K562 (cell line): ENCODE data around the gene TMEM41B. TPM values are rescaled to one million over a fixed set of nuclear protein-coding genes. Genes with fewer than 3 reads are reported as not detected.

Experiments
- ARID1B ChIP-seq: fragments of 450-650 bp; IDR thresholded peaks from 2 replicates; pipeline ENCODE4 v1.6.1; 2016; ENCODE audit warnings: antibody characterized with exemption, mild to moderate bottlenecking, inconsistent platforms
- HES1 ChIP-seq: fragments of 450-650 bp; IDR thresholded peaks from 2 replicates; pipeline ENCODE4 v1.6.1; 2016; ENCODE audit warnings: low read depth, mild to moderate bottlenecking, moderate library complexity
- HOXB6 ChIP-seq: fragments of 250-450 bp; sonication (Bioruptor Pico); IDR thresholded peaks from 2 replicates; pipeline ENCODE4 v1.5.1; 2022; ENCODE audit warnings: mild to moderate bottlenecking, borderline replicate concordance
- MAFK ChIP-seq: IDR thresholded peaks from 2 replicates; pipeline ENCODE4 v1.6.1; 2011; ENCODE audit warnings: low read length, improper control_type of control experiment
- MTA1 ChIP-seq: fragments of 450-650 bp; IDR thresholded peaks from 2 replicates; pipeline ENCODE4 v1.6.1; 2017; ENCODE audit warnings: borderline replicate concordance
- NUFIP1 ChIP-seq: fragments of 450-650 bp; IDR thresholded peaks from 2 replicates; pipeline ENCODE4 v1.6.1; 2018; ENCODE audit not compliant: partially characterized antibody
- RBM22 ChIP-seq: fragments of 200-400 bp; formaldehyde crosslinking; IDR thresholded peaks from 2 replicates; pipeline ENCODE4 v1.6.1; 2018; ENCODE audit warnings: low read length, low read depth; ENCODE audit not compliant: poor library complexity, severe bottlenecking
- SMAD4 ChIP-seq: fragments of 250-450 bp; sonication (Bioruptor Pico); conservative IDR thresholded peaks from 2 replicates; pipeline ENCODE4 v1.8.0; 2021; ENCODE audit warnings: inconsistent platforms, mild to moderate bottlenecking, moderate library complexity
- SREBF2 ChIP-seq: sonication (generic); formaldehyde crosslinking; IDR thresholded peaks from 2 replicates; pipeline ENCODE4 v1.4.0; 2020; ENCODE audit warnings: mild to moderate bottlenecking, missing genetic modification reagents
- SRSF7 ChIP-seq: fragments of 200-400 bp; formaldehyde crosslinking; optimal IDR thresholded peaks from 2 replicates; pipeline ENCODE3; 2017; ENCODE audit warnings: mild to moderate bottlenecking, low read depth, low read length
- TRIM24 ChIP-seq, 2 experiments: fragments of 450-650 bp; IDR thresholded peaks; 2 replicates each; pipeline ENCODE4 v1.6.1; 2016
- TRIM25 ChIP-seq: fragments of 450-650 bp; IDR thresholded peaks from 2 replicates; pipeline ENCODE4 v1.7.0; 2016; ENCODE audit warnings: borderline replicate concordance
- XRCC4 ChIP-seq: IDR thresholded peaks from one replicate; pipeline ENCODE4 v1.6.1; 2011; ENCODE audit not compliant: insufficient read depth, insufficient read length; ENCODE audit errors: extremely low read depth
- ZBTB33 ChIP-seq: sonication (generic); formaldehyde crosslinking; IDR thresholded peaks from 2 replicates; pipeline ENCODE4 v1.8.1; 2023; ENCODE audit warnings: mild to moderate bottlenecking, missing genetic modification reagents
- ZHX1 ChIP-seq: fragments of 150-350 bp; conservative IDR thresholded peaks from 2 replicates; pipeline ENCODE4 v1.6.1; 2014; ENCODE audit warnings: low read length
- ZNF436 ChIP-seq: fragments of 250-450, 450-650 bp; sonication (Bioruptor Pico); formaldehyde crosslinking; IDR thresholded peaks from 2 replicates; pipeline ENCODE4 v1.7.0; 2020; ENCODE audit warnings: mild to moderate bottlenecking
- ZNF668 ChIP-seq: fragments of 250-450 bp; sonication (Bioruptor Pico); IDR thresholded peaks from 2 replicates; pipeline ENCODE4 v1.8.0; 2022; ENCODE audit warnings: mild to moderate bottlenecking, inconsistent platforms
- ZNF778 ChIP-seq: fragments of 450-650 bp; formaldehyde crosslinking; IDR thresholded peaks from 2 replicates; pipeline ENCODE4 v1.4.0; 2020; ENCODE audit warnings: mild to moderate bottlenecking, moderate library complexity
- polyA plus RNA-seq, 8 experiments: library from polyadenylated mRNA; depleted of rRNA in 4 of 8; stranded (reverse) in 5 of 8; unstranded in 3 of 8; fragments of >200 nt; fragmentation: Nextera tagmentation in 2 of 8; fragmentation: Illumina TruSeq in 1 of 8; extraction: Ambion mirVana in 2 of 8; extraction: Trizol in 1 of 8; gene quantifications; 2 replicates each; pipeline versions ENCODE4 v1.2.1 to v1.2.3, GENCODE V29; 2011 to 2014; ENCODE audit warnings: inconsistent platforms in 1 of 8, missing spikeins in 1 of 8
- total RNA-seq, 7 experiments: library from RNA; depleted of rRNA in 6 of 7; stranded (reverse); fragments of >200 nt in 6 of 7; fragmentation: Illumina TruSeq in 2 of 7; extraction: Trizol in 2 of 7; gene quantifications; 2 replicates each; pipeline versions ENCODE4 v1.2.1 to v1.2.3, GENCODE V29; 2011 to 2021; ENCODE audit warnings: low replicate concordance in 1 of 7

TMEM41B gene
- total and polyA plus RNA-seq, 9 of the 15 experiments (the other 6 are each of a cell fraction or from before 2014, with no cell fraction given) = 17.1 to 89.6 (median 48.7) TPM

GRCh38 chr11:9315078-9315688 lies 790 bp upstream of the TMEM41B start (continued):
- no peak; the same call in 1 of the 2 replicates for TF ChIP-seq ZBTB33
- TF ChIP-seq HES1 = no peak
- TF ChIP-seq SMAD4 (CRISPR knock-in tag) = peak; percentile 48; the same call in 1 of the 2 replicates
- 0 out of 2 replicates have a peak, but pooled peaks have one; percentile 74 for TF ChIP-seq TRIM25
- 0 out of 2 replicates have a peak, but pooled peaks have one; percentile 49 for TF ChIP-seq ZNF668
- TF ChIP-seq ARID1B = peak; percentile 56
- no peak for TF ChIP-seq ZHX1
- no peak for TF ChIP-seq XRCC4
- 0 out of 2 replicates have a peak, but pooled peaks have one; percentile 14 for TF ChIP-seq ZNF436 (CRISPR knock-in tag)
- TF ChIP-seq ZNF778 = no peak
- TF ChIP-seq TRIM24 (IDR thresholded peaks at IDR 0.05) = 0 out of 4 replicates have a peak, but pooled peaks of 1 of the 2 experiments have one; percentile 30
- no peak for TF ChIP-seq HOXB6 (CRISPR knock-in tag)
- no peak for TF ChIP-seq MAFK
- TF ChIP-seq NUFIP1 = no peak
- no peak for TF ChIP-seq MTA1
- TF ChIP-seq SRSF7 = no peak
- no peak for TF ChIP-seq RBM22
- no peak for TF ChIP-seq SREBF2
